Stimulated activated CD4-positive, alpha-beta T cell treated with anti-CD3 and anti-CD28 coated beads, Interleukin-1b, Interleukin-23, amount 100 ng/mL, for 1 hour (primary cell): ENCODE data around the gene SCN5A.
"Not testable (repeated sequence)": the region's sequence is repeated elsewhere in the genome, so short reads cannot be mapped to it uniquely, and the experiment has no call there.

Source experiments
- DNase-seq, 2 donors: peaks; one replicate each; pipeline ENCODE4 v3.0.0-alpha.2; 2020; ENCODE audit warnings: low read depth in 2 of 2

The SCN5A gene

DNA sequence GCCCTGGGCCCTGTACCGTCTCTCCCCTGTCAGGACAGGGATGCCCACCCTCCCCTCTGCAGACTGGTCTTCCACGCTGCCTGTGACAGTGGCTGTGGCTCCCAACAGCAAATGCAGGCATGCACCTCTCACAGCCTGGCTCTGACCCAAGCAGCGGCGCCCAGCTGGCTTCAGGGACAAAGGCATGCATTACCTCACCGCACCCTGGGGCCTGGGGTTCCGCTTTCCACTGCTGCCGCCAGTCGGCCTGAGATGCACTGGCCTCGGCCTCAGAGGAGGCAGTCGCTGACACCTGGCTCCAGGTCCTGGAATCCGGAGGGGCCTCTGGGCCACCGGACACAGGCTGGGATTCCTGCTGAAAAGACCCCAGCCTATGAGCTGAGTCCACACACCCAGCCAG, 70.3 kb downstream of the SCN5A start:
- no peak for DNase-seq

- no peak for DNase-seq
Measured at GRCh38 chr3:38578551-38578950, 70.9 kb downstream of the SCN5A start.

DNA sequence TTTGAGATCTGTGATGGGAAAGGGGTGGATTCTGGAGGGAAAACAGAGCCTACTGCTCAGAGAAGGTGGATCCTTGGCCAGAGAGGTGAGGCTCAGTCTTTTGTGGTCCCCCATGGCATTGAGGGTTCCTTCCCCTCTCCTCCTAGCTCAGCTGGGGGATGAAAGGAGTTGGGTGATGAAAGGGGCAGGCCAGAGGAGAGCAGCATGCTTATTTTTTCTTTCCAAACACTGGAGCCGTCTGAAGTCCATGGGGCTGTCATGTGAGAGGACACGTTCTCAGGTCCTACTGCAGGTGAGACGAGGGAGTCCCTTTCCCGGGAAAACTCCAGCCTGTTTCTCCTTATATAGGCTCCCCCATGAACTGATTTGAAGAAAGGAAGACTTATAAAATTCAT, 71.4 kb downstream of the SCN5A start:
- DNase-seq: no peak

GRCh38 chr3:38577371-38578080, 72.0 kb downstream of the SCN5A start:
- no peak for DNase-seq

- no peak for DNase-seq
Measured at GRCh38 chr3:38576526-38577370, 72.7 kb downstream of the SCN5A start.

GRCh38 chr3:38576131-38576525, 73.4 kb downstream of the SCN5A start:
- no peak for DNase-seq

DNA sequence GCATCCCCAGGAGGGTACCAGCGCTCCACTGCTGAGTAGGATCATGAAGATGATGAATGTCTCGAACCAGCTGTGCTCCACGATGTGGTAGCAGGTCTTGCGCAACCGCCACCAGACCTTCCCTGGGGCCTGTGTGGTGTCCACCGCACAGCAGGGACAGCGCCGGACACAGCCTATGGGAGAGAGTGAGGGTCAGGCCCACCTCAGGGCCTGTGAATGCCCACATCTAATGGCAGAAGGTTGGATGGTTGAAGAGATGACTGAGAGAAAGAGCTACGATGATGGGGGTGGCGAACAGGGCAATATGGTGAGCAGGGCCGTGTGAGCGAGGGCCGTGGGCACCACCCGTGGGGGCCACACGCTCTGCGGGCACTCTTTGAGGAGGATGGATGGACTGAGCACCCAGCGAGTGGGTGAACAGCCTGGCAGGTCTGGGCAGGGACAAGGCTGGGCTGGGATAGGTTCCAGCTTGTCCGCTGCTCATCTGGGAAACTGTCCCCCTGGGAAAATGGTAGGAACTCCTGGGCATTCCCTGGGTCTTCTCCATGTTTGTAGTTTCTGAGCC, 74.1 kb downstream of the SCN5A start:
- DNase-seq: no peak

DNA sequence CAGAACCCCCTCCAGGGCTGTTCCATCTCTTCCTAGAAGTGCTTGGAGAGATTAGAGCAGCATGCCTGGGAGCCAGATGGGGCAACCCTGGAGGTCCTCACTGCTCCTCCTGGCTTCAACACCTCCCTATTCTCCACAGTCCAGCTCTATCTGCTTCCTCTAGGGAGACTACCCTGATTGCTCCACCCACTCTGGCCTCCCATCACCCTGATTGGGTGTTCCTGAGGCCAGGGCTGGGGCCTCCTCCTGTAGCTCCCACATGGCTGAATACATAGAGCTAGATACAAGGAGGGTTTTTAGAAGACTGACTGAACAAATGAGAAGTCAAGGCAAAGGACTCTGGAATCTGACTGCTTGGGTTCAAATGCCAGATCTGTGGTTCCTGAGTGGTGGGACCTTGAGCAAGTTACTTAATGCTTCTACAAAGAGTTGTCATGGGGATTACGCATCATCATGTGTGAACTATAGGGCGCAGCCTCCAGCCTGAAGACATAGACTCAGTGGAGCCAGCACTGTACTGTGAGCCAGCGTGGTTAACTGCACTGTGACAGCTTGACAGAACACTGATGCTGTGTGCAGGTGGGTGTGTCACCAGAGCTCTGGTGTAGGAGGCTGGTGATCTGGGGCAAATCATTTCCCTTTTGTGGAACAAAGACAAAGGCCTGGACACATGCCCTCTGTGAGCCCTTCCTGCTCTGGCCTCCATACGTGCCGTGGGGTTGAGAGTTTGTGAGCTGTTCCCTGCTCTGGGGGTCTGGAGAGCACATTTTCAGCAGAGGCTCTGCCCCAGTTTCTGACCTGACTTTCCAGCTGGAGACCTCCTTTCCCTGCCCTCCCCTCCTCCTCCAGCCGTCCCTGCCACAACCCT, 74.8 kb downstream of the SCN5A start:
- DNase-seq: no peak

- no peak for DNase-seq
Measured at GRCh38 chr3:38573556-38573955, 75.9 kb downstream of the SCN5A start.

GRCh38 chr3:38573111-38573510, 76.4 kb downstream of the SCN5A start:
- no peak for DNase-seq

DNA sequence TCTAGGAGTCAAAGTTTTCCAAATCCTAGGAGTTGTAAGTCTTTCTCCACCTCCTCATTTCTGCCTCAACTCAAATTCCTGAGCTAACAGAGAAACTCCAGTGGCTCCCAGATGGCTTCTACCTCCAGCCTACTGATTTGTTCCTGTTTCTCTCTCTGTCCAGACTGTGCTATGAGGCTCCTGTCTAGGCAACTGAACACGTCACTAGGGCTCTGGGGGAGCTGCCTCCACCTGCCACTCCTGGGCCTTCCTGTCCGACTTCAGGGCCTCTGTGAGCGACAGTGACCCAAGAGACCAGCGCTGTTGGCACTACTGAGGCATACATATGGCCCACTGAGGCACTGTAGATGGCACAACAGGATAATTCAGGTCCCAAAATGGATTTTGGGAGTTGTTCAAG, 82.0 kb downstream of the SCN5A start:
- DNase-seq: no peak

DNA sequence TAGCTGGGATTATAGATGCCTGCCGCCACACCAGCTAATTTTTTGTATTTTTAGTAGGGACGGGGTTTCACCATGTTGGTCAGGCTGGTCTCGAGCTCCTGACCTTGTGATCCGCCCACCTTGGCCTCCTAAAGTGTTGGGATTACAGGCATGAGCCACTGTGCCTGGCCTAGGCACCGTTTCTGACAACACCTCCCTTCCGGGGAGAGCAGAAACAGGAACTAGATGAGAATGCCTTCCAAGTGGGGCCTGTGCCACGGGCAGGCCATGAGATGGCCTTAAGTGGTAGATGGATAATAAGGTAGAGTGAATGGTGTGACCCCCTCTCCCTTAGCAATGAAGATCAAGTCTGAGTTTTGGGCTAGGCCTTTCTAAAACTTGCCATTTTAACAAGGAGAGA, 82.7 kb downstream of the SCN5A start:
- DNase-seq: not testable (repeated sequence)

DNA sequence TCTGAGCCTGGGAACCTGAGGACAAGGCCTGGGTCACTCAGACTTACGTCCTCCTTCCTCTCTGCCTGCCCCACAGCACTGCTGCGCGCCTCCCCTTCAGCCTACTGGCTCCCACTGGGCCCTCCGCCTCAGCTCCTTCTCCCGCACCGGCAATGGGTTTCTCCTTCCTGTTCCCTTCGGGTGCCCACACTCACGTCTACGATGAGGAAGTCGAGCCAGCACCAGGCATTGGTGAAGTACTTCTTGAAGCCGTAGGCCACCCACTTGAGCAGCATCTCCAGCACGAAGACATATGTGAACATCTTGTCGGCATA, 83.3 kb downstream of the SCN5A start:
- no peak for DNase-seq

DNA sequence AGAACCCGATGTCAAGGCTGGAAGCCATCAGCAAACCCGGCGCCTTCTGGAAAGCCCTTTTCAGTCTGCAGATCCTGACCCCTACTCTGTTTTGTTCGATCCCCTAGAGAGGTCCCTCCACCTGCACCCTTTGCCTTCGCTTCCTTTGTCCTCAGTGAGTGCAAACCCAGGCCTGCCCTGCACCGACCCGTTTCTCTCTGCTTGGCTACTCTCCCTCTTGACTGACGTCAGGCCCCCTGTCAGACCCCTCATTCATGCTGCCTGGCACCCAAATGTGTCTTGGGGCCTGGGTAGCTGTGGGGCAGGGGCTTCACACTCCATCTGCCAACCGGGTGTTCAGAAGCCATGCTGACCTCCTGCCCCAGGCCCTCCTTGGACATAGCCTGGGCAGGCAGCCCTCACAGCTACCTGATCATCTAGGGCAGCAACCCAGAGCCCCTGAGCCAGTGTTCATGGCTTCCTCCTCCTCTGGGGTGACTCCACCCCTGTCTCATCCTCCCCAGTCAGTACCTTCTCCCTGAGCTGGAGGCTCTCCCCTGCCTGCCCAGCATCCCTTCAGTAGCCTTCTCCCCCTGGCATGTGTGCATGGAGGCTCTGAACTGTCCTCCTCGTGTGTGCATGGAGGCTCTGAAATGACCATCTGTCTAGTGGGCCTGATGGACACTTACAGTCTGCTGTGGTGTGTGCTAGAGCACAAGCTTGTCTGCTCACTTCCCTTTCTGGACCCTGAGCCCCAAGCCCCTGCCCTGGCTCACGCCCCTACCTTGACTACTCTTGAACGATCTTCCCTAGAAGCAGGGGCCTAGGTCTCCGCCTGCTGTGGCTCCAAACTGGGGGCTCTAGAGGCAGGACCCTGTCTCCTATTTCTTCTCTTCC, 83.9 kb downstream of the SCN5A start:
- no peak for DNase-seq

DNA sequence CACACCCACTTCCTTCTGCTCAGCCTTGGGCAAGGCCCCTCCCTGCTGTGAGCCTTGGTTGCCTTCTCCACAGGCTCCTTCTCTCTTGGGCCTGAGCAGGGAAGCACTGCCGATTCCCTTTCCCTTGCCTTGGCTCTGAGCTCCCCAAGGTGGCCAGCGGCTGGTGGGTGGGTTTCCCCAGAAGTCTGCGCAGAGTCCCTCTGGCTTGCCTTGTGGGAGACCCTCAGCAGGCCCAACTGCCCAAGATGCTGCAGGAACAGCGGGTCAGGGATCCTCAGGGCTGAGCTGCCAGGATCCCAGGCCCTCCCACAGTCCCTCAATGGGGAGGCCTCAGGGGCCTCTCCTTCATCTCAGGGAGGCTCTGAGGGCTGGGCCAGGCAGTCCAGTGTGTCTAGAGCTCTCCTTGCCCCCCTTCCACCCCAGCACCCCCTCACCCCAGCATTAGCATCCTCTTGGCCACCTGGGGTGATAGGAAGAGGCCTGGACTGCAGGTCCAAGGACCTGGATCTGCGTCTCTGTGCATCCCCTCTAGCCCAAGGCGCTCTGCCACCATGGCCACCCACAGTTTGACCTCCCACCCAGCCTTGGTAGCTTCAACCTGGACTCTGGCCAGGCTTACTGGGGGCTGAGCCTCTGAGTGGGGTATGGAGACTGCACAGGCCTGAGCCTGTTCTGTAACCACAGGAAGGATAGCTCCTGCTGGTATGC, 84.7 kb downstream of the SCN5A start:
- no peak for DNase-seq

GRCh38 chr3:38563886-38564270, 85.6 kb downstream of the SCN5A start:
- no peak for DNase-seq

GRCh38 chr3:38563070-38563885, 86.2 kb downstream of the SCN5A start:
- no peak for DNase-seq

GRCh38 chr3:38562467-38562925, 87.0 kb downstream of the SCN5A start:
- DNase-seq: no peak

DNA sequence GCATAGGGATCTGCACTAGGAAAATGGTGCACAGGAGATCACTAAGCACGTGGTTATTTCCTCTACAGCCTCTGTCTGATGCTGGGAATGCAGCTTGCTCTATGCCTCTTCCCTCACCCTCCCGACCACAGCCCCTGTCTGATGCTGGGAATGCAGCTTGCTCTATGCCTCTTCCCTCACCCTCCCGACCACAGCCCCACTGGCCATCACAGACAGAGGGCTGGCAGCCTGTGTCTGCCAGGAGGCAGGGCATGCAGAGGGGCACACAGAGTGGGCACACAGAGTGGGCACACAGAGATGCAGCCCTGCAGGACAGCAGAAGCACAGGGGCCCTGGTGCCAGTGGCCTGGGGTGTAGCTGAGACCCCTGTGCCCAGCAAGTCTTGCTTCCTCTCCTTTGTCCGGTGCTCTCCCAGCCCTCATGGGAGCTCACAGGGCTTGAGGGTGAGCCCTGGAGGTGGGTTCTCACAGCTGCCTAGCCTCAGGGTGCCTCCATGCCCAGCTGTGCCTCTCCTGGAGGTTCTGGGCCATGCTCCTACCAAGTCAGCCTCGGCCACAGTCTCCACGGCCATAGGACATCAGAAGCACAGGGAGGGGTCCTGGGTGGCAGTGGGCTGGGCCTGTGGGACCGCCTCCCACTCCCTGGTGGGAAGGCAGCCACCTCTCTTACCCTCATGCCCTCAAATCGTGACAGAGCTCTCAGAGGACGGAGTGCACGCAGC, 87.6 kb downstream of the SCN5A start:
- no peak for DNase-seq
